ENCODE measurements around the gene BLTP3A.
"Not testable (repeated sequence)": the region's sequence is repeated elsewhere in the genome, so short reads cannot be mapped to it uniquely, and the experiment has no call there.

Gene BLTP3A

DNA sequence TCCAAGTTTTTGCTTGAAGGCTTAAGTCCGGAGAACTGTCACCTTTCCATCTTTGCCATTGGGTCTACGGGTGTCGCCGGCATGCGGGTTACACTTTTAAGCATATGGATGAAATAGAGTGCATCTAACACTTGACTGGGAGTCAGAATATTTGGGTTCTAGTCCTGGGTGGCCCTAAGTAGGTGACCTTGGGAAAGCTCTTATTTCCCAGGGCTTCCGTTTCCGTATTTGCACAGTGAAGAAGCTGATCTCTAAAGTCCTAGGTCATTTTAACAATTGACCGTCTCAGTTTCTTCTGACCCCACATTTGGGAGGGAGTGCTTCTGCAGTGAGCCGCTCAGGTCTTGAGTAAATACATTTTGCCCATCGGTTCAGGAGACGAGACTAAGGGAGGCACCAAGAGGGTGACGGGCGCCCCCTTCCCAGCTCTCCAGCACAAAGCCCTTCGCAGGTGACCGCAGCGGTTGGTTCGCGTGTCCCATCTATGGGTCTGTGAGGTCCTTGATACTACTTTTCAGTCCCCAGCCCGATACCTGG is 651 bp upstream of the BLTP3A start:
- DNase-seq: peak; percentile 77

DNA sequence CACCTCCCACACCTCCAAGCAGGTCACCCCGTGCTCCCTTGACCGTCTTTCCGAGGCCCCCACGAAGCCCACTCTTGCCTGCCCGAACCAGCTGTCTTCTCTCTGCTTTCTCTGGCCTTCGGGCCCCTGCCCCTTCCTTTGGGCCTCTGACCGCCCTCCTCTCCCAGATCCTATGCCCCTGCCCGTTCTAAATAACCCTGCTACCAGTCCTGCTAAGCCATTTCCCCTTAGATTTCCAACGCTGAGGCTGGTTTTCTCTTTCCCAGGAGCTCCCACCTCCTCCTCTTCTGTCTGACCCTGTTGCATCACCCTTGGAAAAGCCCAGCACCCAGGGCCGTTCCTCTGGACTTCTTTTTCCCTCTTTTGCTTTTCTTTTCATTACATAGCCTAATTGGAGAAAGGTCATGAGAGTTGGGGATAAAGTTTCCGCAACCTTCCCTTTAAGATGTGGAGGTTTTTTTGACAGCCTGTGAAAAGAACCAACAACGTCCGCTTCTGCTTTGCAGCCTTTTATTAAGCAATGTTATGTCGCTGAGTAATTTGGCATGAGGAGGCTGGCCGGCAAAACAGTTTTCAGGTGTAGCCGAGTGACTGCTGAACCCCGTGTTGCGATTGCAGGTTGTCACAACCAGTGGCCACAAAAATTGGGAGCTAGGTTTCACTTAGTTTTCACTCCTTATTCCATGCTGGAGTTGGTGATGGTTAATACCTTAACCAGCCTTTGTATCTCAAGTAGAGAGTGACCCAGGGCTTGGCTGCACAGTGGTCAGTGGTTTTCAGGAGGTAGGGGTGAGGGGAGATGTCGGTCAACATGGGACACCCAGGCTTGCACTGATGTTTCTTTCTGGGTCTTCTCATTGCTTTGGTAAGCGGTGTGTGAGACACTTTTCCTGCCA is 970 bp downstream of the BLTP3A start:
- no peak for DNase-seq

DNA sequence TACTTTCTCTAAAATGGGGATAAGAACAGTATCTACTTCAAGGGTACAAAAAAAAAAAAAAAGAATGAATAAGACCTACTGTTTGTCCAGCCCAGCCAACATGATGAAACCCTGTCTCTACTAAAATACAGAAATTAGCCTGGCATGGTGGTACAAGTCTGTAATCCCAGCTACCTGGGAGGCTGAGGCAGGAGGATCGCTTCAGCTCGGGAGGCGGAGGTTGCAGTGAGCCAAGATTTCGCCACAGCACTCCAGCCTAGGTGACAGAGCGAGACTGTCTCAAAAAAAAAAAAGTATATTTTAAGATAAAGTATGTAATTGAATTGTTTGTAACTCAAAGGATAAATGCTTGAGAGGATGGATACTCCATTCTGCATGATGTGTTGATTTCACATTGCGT is 2.0 kb downstream of the BLTP3A start:
- no peak for DNase-seq

DNA sequence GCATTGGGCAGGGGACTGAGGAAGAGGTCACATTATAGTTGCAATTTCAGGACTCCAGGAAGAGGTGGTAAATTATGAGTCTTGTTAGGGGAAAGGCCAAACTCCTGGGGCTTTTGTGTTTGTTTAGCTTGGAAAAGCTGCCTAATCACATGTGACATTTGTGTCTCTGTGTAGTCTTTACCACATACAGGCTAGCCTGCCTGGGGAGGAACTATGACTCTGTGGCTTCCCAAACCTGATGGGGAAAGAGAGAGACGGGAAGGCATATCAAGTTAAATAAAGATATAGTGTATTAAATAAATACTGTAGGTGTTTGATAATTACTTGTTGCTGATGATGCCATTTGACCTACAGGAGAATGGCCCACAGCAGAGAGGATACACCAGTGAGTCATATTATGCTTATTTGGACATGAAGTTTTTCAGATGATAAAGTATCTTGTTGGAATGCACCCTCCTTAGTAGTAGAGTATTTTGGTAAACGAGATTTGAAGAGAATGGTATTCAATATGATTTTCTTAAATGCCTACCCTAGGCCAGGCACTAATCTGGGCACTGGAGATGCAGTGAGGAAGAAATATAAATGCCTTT is 4.0 kb downstream of the BLTP3A start:
- DNase-seq: no peak

DNA sequence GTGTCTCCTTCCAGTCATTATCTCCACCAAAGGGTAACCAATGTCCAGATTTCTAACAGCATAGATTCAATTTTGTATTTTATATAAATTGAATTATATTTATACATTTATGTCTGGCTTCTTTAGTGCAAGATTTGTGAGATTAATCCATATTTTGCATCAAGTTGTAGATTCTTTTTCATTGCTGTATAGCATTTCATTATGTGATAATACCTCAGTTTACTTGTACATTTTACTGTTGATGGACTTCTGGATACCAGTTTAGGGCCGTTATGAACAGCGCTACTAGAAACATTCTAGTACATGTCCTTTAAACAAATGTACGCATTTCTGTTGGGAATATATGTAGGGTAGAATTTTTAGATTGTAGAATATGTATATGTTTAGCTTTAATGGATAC is 6.2 kb downstream of the BLTP3A start:
- DNase-seq: no peak

DNA sequence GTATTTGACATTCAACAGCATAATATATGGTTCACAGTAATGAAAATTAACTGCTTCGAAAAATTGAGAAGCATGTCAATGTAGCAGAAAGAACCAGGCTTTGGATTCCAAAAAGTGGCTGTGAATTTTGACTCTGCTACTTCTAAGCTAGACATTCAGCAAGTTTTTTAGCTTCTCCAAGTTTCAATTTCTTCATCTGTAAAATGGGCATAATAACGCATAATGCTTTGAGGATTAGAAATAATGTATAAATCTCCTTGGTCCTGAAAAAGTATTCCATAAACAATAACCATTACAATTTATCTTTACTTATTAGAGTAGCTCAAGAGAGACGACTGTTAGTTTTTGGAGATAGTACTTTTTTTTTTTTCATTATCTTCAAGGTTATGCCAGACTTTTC is 7.7 kb downstream of the BLTP3A start:
- DNase-seq: no peak

DNA sequence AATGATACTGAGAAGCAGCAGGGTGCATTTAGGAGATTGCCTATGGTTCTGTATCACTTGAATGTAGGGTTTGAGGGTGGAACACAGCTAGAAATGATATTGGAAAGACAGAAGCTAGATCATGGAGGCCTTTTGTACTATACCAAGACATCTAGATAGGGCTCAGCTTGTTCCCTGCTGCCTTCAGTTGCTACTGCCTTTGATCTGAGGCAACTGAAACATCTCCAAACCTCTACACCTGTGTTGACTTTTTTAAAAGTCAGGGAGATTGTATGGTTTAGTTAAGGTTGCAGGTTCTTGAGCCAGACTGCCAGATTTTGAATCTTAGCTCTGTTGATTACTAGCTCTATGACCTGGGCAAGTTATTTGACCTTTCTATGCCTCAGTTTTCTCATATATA is 12.7 kb downstream of the BLTP3A start:
- DNase-seq: no peak

DNA sequence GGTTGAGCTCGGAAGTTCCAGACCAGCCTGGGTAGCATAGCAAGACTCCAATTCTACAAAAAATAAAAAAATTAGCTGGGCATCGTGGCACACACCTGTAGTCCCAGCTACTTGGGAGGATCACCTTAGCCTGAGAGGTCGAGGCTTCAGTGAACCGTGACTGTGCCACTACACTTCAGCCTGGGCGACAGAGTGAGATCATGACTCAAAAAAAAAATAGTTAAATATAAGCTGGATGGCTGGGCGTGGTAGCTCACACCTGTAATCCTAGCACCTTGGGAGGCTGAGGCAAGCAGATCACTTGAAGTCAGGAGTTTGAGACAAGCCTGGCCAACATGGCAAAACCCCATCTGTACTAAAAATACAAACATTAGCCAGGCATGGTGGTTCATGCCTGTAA is 13.2 kb downstream of the BLTP3A start:
- not testable (repeated sequence) for DNase-seq

DNA sequence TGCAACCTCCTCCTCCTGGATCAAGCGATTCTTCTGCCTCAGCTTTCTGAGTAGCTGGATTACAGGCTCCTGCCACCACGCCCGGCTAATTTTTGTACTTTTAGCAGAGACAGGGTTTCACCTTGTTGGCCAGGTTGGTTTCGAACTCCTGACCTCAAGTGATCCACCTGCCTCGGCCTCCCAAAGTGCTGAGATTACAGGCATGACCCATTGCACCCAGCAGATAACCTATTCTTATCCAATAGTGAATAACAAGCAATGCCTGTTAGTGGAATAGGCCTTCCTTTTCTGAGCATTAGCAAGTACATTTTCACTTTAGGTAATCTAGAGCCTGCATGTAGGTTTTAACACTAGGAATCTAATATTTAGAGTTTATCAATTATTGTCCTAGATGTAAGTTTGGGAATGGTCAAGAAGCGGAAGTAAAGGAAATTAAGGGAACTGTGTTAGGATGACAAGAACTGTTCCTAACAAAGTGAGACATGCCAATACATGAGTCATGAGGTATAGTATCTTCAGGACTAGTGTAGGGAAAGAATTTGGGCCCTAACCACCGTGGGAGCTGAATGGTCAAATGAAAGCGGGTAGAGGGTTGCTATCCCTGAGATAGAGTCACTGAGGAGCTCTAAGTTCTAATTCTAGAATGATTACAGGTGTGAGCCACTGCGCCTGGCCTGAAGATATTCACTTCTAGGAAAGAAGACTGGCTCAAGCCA is 15.0 kb downstream of the BLTP3A start:
- no peak for DNase-seq

DNA sequence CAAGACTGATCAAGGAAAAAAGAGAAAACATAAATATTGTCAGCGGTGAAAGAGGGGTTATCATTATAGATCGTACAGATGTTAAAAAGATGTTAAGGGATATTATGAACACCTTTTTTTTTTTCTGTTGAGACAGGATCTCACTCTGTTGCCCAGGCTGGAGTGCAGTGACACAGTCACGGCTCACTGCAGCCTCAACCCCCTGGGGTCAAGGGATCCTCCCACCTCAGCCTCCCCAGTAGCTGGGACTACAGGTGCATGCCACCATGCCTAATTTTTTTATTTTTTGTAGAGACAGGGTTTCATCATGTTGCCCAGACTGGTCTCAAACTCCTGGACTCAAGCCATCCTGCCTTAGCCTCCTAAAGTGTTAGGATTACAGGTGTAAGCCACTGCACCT is 16.6 kb downstream of the BLTP3A start:
- DNase-seq: not testable (repeated sequence)

DNA sequence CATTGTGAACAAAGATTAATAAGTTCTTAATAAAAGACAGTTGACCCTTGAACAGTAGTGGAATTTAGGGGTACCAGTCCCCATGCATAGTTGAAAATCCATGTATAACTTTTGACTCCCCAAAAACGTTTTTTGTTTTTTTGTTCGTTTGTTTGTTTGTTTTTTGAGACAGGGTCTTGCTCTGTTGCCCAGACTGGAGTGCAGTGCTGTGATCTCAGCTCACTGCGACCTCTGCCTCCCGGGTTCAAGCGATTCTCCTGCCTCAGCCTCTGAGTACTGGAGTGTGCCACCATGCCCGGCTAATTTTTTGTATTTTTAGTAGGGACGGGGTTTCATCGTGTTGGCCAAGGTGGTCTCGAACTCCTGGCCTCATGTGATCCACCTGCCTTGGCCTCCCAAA is 17.5 kb downstream of the BLTP3A start:
- not testable (repeated sequence) for DNase-seq

DNA sequence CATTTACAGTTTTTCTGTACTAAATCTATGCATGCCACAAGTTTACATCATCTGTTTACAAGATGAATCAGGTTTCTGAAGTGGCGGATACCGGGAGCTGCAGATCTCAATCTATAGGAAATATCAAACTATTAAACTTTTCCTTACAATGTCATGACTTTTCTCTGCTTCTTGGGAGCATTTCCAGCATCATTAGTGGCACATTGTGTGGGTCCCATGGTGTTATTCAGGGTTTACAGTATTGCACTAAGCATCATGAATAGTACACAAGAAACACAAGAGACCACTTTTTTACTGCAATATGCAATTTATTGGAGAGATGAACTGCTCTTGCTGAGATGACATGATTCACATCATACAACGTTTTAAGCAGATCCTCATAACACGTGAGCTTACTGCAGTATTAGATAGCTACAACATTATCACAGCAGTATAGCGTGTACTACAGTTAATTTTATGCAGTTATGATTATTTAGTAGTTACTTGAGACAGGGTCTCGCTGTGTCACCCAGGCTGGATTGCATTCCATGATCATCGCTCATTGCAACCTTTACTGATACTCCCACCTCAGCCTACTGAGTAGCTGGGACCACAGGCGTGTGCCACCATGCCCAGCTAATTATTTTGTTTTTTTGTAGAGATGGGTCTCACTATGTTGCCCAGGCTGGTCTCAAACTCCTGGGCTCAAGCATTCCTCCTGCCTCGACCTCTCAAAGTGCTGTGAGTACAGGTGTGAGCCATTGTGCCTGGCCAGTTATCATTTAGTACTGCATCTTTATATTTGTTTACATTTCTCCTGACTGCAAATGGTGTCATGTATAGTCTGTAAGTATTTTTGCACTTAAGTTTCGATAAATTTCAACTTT is 18.4 kb downstream of the BLTP3A start:
- no peak for DNase-seq

DNA sequence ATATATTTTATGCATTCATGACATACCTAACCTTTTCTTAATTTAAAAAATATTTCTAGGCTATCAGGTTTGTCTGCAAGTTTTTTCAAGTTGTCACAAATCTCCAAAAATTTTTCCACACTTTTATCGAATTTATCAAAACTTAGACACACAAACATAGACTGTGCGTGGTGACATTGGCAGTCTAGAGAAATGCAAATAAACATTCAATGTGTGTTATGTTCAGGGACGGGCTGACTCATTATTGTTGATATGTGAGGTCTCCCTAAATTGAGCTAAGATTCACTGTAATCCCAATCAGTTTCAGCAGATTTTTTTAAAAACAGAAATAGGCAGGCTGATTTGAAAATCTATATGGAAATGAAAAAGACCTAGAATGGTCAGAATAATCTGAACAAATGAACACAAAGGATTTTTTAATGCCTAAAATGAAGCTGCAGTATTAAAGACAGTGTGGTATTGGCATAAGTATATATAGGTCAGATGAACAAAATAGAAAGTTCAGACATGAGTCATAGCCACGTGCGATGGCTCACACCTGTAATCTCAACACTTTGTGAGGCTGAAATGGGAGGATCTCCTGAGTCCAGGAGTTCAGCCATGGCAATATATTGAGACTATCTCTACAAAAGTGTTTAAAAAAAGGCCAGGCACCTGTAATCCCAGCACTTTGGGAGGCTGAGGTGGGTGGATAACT is 19.2 kb downstream of the BLTP3A start:
- no peak for DNase-seq

DNA sequence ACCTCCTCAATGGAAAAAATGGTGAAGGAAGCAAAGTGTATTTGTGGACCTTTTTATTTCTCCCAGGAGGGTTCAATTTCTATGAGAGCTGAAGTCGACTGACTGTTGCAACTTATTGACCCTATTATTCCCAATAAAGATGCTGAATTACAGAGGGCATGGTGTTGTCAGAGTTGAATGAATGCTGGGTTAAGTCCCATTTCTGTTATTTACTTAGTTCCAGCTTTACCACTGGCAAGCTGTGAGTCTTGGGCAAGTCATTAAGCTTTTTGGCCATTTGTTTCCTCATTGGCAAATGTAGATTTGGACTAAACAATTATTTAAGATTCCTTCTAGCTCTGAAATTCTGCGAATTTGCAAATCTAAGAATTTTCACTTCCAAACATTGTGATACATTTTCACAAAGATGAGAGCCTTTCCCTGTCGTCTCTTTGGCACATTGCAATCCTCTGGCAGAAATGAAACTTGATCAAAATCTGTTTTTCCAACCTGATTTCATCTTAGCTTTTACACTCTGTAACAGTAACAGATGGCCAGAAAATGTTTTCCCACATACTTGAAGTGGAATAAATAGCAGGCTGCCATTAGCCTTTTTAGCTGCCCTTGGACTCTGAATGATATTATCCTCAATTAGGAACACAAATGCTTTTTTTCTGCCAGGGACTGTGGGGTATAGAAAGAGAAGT is 21.3 kb downstream of the BLTP3A start:
- DNase-seq: no peak

DNA sequence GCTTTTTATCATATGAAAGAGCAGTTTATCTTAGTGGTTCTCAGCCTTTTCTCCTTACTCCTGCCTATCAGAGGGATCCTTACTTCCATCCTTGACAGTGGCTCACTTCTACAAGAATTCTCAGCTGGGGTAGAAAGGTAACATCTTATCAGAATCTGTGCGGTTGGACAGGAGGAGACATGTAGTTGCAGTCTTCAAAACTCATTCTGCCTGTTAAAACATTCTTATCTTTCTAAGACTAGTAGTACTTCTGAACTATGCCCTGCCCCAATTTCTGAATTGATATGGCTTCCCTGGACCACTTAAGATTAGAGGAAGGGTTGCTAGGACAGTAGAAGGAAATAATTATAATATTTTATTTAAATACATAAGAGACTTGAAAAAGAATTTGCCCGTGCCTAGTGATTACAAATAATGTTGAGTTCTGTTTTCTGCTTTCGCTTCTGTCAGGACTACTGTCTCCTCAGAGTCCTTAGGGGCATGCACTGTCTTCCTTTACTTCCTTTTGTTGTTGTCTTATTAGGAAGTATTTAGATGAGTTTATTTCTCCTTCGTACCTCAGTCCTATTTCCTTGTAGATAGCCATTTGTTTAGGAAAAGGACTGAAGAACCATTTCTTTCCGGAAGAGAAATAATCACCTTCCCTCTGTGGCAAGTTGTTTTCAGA is 24.9 kb downstream of the BLTP3A start:
- DNase-seq: no peak

DNA sequence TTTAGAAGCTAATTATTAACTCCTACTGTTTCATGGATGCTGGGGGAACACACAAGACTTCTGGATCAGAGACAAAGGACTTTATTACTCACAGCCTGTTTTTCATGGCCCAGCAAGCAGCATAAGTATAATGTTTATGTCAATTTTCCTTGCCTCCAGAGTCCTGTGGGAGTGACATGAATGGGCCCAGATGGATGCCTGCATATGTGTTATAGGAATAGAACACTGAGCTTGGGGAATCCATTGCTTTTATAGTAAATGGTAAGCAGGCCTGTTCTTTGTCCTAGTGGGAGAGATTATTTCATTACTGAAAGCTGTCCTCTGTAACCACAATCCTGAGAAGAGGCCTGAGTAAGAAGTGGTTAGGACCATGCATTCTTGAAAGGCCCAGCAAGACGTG is 25.6 kb downstream of the BLTP3A start:
- DNase-seq: no peak

DNA sequence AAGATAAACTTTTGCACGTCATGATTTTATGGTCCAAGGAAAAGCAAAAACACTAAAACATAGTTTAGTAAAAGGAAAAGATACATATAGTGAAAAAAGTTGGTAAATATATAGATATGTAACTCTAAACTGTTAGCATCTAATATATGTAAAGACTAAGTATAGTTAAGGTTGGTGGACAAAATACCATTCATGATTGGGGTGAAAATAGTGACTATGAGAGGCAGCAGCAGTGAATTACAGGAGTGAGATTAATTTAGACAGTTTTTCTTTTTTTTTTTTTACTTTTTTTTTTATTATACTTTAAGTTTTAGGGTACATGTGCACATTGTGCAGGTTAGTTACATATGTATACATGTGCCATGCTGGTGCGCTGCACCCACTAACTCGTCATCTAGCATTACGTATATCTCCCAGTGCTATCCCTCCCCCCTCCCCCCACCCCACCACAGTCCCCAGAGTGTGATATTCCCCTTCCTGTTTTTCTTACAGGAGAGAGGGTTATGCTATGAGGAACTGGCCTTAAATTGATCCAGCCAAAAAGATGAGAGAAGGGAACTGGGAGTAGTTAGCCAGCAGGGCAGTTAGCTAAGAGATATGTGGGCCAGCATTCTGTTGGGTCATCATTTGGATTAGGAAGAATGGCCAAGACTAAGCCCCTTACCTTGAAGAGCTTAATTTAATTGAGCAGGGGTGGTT is 27.1 kb downstream of the BLTP3A start:
- DNase-seq: not testable (repeated sequence)

DNA sequence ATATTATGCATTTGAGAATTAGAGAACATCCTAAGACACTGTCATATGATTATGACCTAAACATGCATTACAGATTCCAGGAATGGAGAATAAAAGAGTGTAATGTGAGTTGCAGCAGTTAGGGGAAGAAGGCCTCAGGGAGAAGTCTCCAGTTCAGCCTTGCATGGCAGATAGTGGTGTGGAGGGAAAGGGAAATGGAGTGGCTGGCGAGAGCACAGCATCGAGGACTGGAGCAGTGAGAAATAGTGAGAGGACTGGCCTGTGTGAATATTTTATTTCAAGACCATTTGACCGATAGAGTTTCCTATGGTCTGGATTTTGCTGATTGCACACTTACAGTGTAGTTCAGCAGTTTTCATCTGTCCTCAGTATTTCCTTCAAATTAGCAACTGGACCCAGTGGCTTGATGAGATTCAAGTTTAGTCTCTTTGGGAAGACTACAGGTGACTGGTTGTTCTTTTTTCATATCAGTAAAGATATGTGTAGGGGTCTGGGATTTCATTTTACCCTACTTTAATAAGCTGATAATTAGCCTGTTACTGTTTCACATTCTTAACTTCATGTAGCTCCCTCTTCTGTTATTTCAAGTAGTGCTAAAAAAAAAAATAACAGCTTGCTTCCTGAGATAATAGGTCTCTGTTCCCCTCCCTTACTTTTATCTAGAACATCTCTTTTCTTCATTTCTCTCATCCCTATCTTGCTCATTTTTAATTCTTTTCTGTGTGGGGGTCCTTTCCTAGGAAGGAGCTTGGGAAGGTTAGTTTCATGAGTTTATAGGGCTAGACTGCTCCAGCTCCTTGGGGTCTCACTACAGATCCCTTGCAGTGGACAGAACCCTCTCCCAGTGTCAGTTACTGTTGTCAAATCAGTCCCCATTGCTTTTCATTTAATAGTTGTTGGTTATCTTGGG is 27.9 kb downstream of the BLTP3A start:
- DNase-seq: no peak

DNA sequence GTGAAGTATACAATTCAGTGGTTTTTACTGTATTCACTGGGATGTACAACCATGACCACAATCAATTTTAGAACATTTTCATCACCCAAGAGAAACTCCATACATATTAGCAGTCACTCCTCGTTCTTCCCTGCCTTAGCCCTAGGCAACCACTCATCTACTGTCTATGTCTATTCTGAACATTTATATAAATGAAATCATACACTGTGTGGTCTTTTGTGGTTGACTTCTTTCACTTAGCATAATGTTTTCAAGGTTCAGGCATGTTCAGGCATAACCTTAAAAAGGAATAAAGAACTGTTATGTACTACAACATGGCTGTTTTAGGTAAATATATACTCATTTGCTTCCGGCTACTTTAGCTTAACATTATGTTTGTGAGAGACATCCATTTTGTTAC is 37.3 kb downstream of the BLTP3A start:
- DNase-seq: no peak

Data from activated CD8-positive, alpha-beta memory T cell treated with anti-CD3 and anti-CD28 coated beads, Interleukin-2, amount 50 U/mL, for 48 hours (primary cell).